AG09309 (cell line): Measurements from ENCODE around the gene VWA2.

Experiments used
- DNase-seq: peaks from one replicate; pipeline ENCODE4 v3.0.0-alpha.2; 2010; ENCODE audit warnings: low read depth
- H3K4me3 ChIP-seq: 2 replicates; pipeline ENCODE4 v1.5.1; 2011; ENCODE audit warnings: mild to moderate bottlenecking, low read depth, low read length, moderate library complexity; ENCODE audit not compliant: control insufficient read depth
- TF ChIP-seq, protein P1 (sequence below): IDR thresholded peaks from 2 replicates; pipeline ENCODE4 v1.5.1; 2011; ENCODE audit warnings: mild to moderate bottlenecking, low read depth, low read length, inconsistent platforms; ENCODE audit not compliant: insufficient read depth, control insufficient read depth; ENCODE audit errors: missing control alignments

Gene VWA2

DNA sequence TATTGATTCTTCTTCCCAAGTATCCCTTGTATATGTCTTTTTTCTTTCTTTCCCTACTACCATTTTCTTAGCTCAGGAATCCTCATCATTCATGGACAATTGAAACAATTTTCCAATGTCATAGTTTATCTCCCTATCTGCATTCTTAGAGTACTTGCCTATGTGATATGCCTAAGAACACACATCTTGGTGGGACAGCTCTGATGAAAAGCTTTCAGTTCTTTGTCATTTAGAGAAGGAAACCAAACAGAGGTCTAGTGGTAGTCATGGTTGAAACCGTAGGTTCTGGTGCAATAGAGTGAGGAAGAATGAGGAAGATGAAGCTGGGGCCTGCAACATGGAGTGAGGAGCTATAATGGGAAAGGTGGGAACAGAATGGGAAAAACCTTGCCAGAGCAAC lies 31.7 kb upstream of the VWA2 start:
- TF ChIP-seq, protein P1, sequence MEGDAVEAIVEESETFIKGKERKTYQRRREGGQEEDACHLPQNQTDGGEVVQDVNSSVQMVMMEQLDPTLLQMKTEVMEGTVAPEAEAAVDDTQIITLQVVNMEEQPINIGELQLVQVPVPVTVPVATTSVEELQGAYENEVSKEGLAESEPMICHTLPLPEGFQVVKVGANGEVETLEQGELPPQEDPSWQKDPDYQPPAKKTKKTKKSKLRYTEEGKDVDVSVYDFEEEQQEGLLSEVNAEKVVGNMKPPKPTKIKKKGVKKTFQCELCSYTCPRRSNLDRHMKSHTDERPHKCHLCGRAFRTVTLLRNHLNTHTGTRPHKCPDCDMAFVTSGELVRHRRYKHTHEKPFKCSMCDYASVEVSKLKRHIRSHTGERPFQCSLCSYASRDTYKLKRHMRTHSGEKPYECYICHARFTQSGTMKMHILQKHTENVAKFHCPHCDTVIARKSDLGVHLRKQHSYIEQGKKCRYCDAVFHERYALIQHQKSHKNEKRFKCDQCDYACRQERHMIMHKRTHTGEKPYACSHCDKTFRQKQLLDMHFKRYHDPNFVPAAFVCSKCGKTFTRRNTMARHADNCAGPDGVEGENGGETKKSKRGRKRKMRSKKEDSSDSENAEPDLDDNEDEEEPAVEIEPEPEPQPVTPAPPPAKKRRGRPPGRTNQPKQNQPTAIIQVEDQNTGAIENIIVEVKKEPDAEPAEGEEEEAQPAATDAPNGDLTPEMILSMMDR, result no peak
- DNase-seq, result no peak
- no peak overlapping the region for H3K4me3 ChIP-seq

GRCh38 chr10:114208351-114208750 lies 30.7 kb upstream of the VWA2 start:
- TF ChIP-seq, protein P1, result no peak

DNA sequence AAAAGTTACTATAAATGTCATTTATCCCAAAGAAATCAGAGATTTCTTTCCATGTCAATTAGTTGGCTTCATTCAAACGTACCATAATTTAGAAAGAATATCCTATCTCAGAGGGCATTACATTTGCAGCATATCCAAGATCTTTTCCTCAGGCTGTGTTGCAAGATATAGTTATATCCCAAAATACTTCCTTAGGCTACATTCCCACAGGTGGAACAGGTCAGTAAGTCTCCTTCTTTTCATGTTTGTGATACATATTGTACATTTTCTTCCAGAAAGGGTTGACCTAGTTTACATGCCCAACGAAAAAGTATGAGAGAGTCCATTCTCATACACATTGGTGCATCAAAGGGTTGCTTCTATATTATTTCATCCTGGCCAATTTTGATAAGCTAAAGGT lies 26.9 kb upstream of the VWA2 start:
- no peak overlapping the region for H3K4me3 ChIP-seq
- TF ChIP-seq, protein P1, result no peak
- no peak for DNase-seq

More at GRCh38 chr10:114208351-114208750, 30.7 kb upstream of the VWA2 start:
- no peak for DNase-seq
- no peak overlapping the region for H3K4me3 ChIP-seq

- no peak overlapping the region for H3K4me3 ChIP-seq
- no peak for DNase-seq
- TF ChIP-seq, protein P1, result no peak
These were observed 24.0 kb upstream of the VWA2 start for GRCh38 chr10:114215033-114215432.

GRCh38 chr10:114220281-114220680 lies 18.8 kb upstream of the VWA2 start:
- no peak for DNase-seq
- TF ChIP-seq, protein P1, result no peak

DNA sequence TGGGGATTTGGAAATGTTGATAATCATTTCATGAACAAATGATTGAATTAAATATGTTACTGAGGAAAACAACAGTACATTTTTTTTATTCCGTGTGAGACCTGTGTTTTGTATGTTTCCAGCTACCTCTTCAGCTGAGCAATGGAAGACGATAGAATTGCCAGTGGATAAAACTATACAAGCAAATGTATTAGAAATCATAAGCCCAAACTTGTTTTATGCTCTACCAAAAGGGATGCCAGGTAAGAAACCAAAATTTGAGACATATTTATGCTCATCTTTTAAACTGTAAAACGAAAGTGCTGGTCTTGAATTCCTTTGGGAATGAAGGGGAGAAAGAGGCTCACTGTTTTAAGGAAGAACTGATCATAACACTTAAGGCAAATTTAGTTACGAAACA lies 17.8 kb upstream of the VWA2 start:
- no peak overlapping the region for H3K4me3 ChIP-seq
- TF ChIP-seq, protein P1, result no peak
- no peak for DNase-seq

More at GRCh38 chr10:114220281-114220680, 18.8 kb upstream of the VWA2 start:
- no peak overlapping the region for H3K4me3 ChIP-seq

- TF ChIP-seq, protein P1, result no peak
- no peak overlapping the region for H3K4me3 ChIP-seq
- DNase-seq, result no peak
These were observed 16.0 kb upstream of the VWA2 start for GRCh38 chr10:114223066-114223465.
